Fibroblast of lung (primary cell): ENCODE data around the gene ABCA7.

ENCODE experiments used
- CTCF ChIP-seq, 2 donors: IDR thresholded peaks in 1 of 2; conservative IDR thresholded peaks in 1 of 2; 1 replicate in 1 of 2; 2 replicates in 1 of 2; pipeline ENCODE4 v1.5.1; 2011 to 2012; ENCODE audit warnings: low read length in 2 of 2, control low read depth in 1 of 2, inconsistent platforms in 1 of 2, low read depth in 1 of 2, mild to moderate bottlenecking in 1 of 2
- EZH2 ChIP-seq: IDR thresholded peaks from 2 replicates; pipeline ENCODE4 v1.5.1; 2012; ENCODE audit warnings: low read length, control low read depth, mild to moderate bottlenecking; ENCODE audit errors: missing control alignments

GRCh38 chr19:1068009-1069001 lies 28.4 kb downstream of the ABCA7 start:
- TF ChIP-seq CTCF (conservative IDR thresholded peaks at IDR 0.05 in 1 of 2, IDR thresholded peaks at IDR 0.05 in 1 of 2; ENCODE audit: low read depth in 1 of 2, low read length in 2 of 2) (no peak), EZH2 (no peak)
